Esophagus squamous epithelium (tissue), 5 donors: Measurements from ENCODE around the gene ARHGAP45. TPM values are rescaled to one million over a fixed set of nuclear protein-coding genes. Genes with fewer than 3 reads are reported as not detected.

Experiments used
- DNase-seq: peaks from one replicate; lab custom pipeline; 2025; lab: John Stamatoyannopoulos, UW
- H3K27ac ChIP-seq, 4 donors: fragments of 200-600 bp; sonication (generic); one replicate each; pipeline ENCODE4 v1.5.1; 2016 to 2019; ENCODE audit warnings: mild to moderate bottlenecking in 1 of 4
- H3K27me3 ChIP-seq, 4 donors: fragments of 200-600 bp; sonication (generic); 1 replicate in 3 of 4; 2 replicates in 1 of 4; pipeline versions ENCODE4 v1.5.1 to v1.6.0; 2017 to 2021; ENCODE audit warnings: antibody characterized with exemption in 1 of 4
- H3K36me3 ChIP-seq, 3 donors: fragments of 200-600 bp; sonication (generic); one replicate each; pipeline ENCODE4 v1.5.1; 2016 to 2019
- H3K4me1 ChIP-seq, 3 donors: fragments of 200-600 bp; sonication (generic); one replicate each; pipeline ENCODE4 v1.5.1; 2017 to 2019
- H3K4me3 ChIP-seq, 4 donors: fragments of 200-600 bp; sonication (generic); 1 replicate in 3 of 4; 2 replicates in 1 of 4; pipeline ENCODE4 v1.5.1; 2016 to 2019; ENCODE audit warnings: mild to moderate bottlenecking in 2 of 4, moderate library complexity in 1 of 4
- H3K9me3 ChIP-seq, 3 donors: fragments of 200-600 bp; sonication (generic); one replicate each; pipeline ENCODE4 v1.5.1; 2016 to 2019
- CTCF ChIP-seq, 6 experiments: fragments of 450-650 bp in 4 of 6; fragments of 200-600 bp in 2 of 6; sonication (generic) in 2 of 6; IDR thresholded peaks; one replicate each; pipeline ENCODE4 v1.5.1; 2016 to 2019; ENCODE audit warnings: antibody characterized with exemption in 6 of 6, mild to moderate bottlenecking in 4 of 6, moderate library complexity in 4 of 6
- POLR2A ChIP-seq, 4 donors: fragments of 450-650 bp; IDR thresholded peaks; one replicate each; pipeline ENCODE4 v1.6.1; 2017; ENCODE audit warnings: antibody characterized with exemption in 4 of 4, mild to moderate bottlenecking in 4 of 4, moderate library complexity in 3 of 4
- WGBS, 2 donors: methylation state at CpG; one replicate each; pipeline ENCODE4 v1.1.5; 2018; 5-methylcytosine and 5-hydroxymethylcytosine counted together
- intact Hi-C: fragments of 100-400 bp; cut with DNase I; formaldehyde crosslinking; loops from one replicate; pipeline ENCODE4 v1.15.0; 2022
- total RNA-seq, 4 donors: library from RNA; depleted of rRNA; stranded (reverse); fragments of >200 nt; gene quantifications; one replicate each; pipeline ENCODE4 v1.1.0, GENCODE V29; 2016
- donor health status: DM: yes; HTN: yes; CAD: no.

Gene ARHGAP45
- total RNA-seq, 4 donors from 2014 or later, result 8.2 to 39.3 (median 12.5) TPM

DNA sequence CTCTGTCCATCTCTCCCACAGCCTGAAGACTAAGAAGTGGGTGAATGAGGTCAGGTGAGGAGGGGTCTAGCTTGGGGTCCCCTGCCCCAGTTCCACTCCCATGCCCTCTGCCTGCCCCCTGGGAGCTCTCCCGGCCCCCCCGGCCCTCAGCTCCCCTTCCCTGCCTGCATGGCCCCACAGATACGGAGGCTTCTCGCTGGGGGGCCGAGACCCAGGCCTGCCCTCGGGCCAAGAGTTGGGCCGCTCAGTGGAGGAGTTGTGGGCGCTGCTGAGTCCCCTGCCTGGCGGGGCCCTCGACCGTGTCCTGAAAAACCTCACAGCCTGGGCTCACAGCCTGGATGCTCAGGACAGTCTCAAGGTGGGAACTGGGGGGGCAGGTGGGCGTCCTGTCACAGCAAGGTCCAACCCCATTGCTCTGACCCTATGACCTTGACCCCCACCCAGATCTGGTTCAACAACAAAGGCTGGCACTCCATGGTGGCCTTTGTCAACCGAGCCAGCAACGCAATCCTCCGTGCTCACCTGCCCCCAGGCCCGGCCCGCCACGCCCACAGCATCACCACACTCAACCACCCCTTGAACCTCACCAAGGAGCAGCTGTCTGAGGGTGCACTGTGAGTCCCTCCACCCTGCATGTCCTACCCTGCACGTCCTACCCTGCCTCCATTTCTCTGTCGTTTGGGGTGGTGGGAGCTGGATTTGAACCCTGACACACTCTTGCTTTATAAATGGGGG lies 10.9 kb upstream of the ARHGAP45 start:
- peaks cover 0 to 40% (median 25%) of the 10 kb centered on the region in 3 donors for H3K9me3 ChIP-seq
- WGBS, 2 donors, result 91 to 94% methylated on average over 7 to 9 of the region's 20 CpGs
- no peak overlapping the region for H3K27ac ChIP-seq
- TF ChIP-seq CTCF (IDR thresholded peaks at IDR 0.05), result no peak
- H3K4me1 ChIP-seq, result no peaks in the 10 kb centered on the region
- H3K36me3 ChIP-seq, result peaks cover 0 to 34% (median 0%) of the 10 kb centered on the region in 3 donors
- DNase-seq, result no peak
- no peak overlapping the region for H3K4me3 ChIP-seq
- intact Hi-C loops, result no loop called here
- no peaks in the 10 kb centered on the region for H3K27me3 ChIP-seq

DNA sequence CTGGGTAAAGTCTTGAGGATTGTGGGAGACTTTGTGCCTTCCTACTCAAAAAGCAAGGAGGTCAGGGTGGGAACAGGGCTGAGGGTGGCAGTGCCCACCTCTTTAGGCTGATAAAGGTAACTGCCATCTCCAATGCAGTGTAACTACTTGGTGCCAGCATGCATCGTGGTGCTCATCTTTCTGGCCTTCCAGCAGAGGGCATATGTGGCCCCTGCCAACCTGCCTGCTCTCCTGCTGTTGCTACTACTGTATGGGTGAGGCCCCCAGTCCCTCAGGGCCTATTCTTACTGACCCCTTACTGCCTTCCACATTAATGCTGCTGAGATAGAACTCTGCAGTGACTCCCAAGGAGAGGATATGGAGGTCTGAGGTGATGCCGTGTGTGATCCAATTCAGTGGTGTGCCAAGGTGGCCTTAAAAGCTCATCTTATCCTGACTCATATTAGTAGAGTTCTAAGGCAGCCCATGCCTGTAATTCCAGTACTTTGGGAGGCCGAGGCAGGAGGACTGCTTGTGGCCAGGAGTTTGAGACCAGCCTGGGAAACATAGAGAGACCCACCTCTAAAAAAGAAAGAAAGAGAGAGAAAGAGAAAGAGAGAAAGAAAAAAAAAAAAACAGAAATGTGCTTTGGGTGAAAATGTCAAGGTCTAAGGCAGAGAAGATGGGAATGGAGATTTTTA lies 9.7 kb upstream of the ARHGAP45 start:
- Histone ChIP-seq H3K27me3 (no peaks in the 10 kb centered on the region), H3K4me1 (no peaks in the 10 kb centered on the region), H3K27ac (no peak overlapping the region), H3K36me3 (peaks cover 0 to 34% (median 0%) of the 10 kb centered on the region in 3 donors), H3K9me3 (peaks cover 0 to 40% (median 25%) of the 10 kb centered on the region in 3 donors), H3K4me3 (no peak overlapping the region)
- WGBS, 2 donors, result 17 to 61% methylated on average over 2 to 3 of the region's 3 CpGs
- intact Hi-C loops, result no loop called here
- no peak for DNase-seq
- TF ChIP-seq CTCF (IDR thresholded peaks at IDR 0.05) (peak in 2 of 6 experiments; percentile 12 to 30), POLR2A (IDR thresholded peaks at IDR 0.05) (no peak)

DNA sequence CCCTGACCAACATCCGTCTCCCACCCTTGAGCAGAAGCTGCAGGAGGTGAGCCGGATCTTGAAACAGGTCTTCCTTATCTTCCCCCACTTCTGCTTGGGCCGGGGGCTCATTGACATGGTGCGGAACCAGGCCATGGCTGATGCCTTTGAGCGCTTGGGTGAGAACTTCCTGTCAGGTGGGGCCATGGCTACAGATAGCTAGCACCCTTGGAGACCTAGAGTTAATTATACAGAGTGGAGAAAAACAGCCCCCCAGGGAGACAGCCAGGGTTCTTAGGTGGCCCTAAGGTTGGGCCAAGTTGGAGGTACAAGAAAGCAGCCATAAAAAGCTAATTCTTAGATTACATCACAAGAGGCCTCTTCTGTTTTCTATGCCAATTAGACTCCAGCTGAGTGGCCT lies 8.9 kb upstream of the ARHGAP45 start:
- WGBS, 2 donors, result 100% methylated on average over 3 of the region's 5 CpGs; no CpG with 5 or more reads in 1 of the 2 donors

DNA sequence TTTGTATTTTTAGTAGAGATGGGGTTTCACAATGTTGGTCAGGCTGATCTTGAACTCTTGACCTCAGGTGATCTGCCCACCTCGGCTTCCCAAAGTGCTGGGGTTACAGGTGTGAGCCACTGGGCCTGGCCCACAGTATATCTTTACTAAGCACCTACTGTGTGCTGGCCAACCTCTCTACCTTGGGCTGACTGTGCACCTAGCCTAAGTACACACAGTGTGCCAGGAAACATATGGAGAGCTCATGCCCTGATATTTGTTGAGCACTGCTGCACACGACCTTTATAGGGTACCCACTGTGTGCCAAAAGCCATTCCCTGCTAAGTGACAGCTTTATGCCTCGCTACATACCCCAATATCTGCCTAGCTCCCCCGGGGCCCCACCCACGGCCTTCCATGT lies 6.3 kb upstream of the ARHGAP45 start:
- intact Hi-C loops, result no loop called here

More for the DNA sequence above, 8.9 kb upstream of the ARHGAP45 start:
- no peak overlapping the region for H3K4me3 ChIP-seq
- H3K36me3 ChIP-seq, result peaks cover 0 to 34% (median 0%) of the 10 kb centered on the region in 3 donors
- H3K9me3 ChIP-seq, result peaks cover 0 to 40% (median 25%) of the 10 kb centered on the region in 3 donors
- intact Hi-C loops, result no loop called here
- no peaks in the 10 kb centered on the region for H3K4me1 ChIP-seq
- no peak for DNase-seq
- no peak overlapping the region for H3K27ac ChIP-seq
- no peaks in the 10 kb centered on the region for H3K27me3 ChIP-seq
- no peak for TF ChIP-seq POLR2A (IDR thresholded peaks at IDR 0.05)
- TF ChIP-seq CTCF (IDR thresholded peaks at IDR 0.05), result no peak

GRCh38 chr19:1061987-1062386 lies 5.0 kb upstream of the ARHGAP45 start:
- peaks cover 0 to 21% (median 0%) of the 10 kb centered on the region in 3 donors for H3K36me3 ChIP-seq
- peaks cover 17 to 28% (median 25%) of the 10 kb centered on the region in 3 donors for H3K4me1 ChIP-seq
- no peak for DNase-seq
- no peak overlapping the region for H3K4me3 ChIP-seq
- no peak overlapping the region for H3K27ac ChIP-seq
- H3K9me3 ChIP-seq, result peaks cover 0 to 26% (median 18%) of the 10 kb centered on the region in 3 donors
- 95 to 98% methylated on average over 4 to 14 of the region's 20 CpGs for WGBS, 2 donors
- peaks cover 0 to 27% (median under 1%) of the 10 kb centered on the region in 4 donors for H3K27me3 ChIP-seq
- TF ChIP-seq POLR2A (IDR thresholded peaks at IDR 0.05), result no peak
- TF ChIP-seq CTCF (IDR thresholded peaks at IDR 0.05), result no peak
- intact Hi-C loops, result no loop called here

More for the DNA sequence above, 6.3 kb upstream of the ARHGAP45 start:
- peaks cover 0 to 34% (median 0%) of the 10 kb centered on the region in 3 donors for H3K36me3 ChIP-seq
- H3K9me3 ChIP-seq, result peaks cover 0 to 39% (median 25%) of the 10 kb centered on the region in 3 donors
- H3K4me3 ChIP-seq, result no peak overlapping the region
- H3K4me1 ChIP-seq, result peaks cover 11 to 15% (median 12%) of the 10 kb centered on the region in 3 donors
- H3K27me3 ChIP-seq, result peaks cover 0 to 14% (median 0%) of the 10 kb centered on the region in 4 donors
- DNase-seq, result no peak
- WGBS, 2 donors, result 67 to 73% methylated on average over 1 to 4 of the region's 5 CpGs
- TF ChIP-seq POLR2A (IDR thresholded peaks at IDR 0.05), result no peak
- H3K27ac ChIP-seq, result no peak overlapping the region
